GM23338 (cell line): Measurements from ENCODE around the gene PDE12.

Source experiments
- CTCF ChIP-seq, 2 experiments: fragments of 200-600 bp in 1 of 2; sonication (generic) in 1 of 2; conservative IDR thresholded peaks; 2 replicates each; pipeline versions ENCODE4 v1.5.1 to v1.6.1; 2016 to 2017; ENCODE audit warnings: antibody characterized with exemption in 2 of 2, low read depth in 2 of 2, mild to moderate bottlenecking in 2 of 2, moderate library complexity in 1 of 2
- ETS1 ChIP-seq: IDR thresholded peaks from 2 replicates; pipeline ENCODE4 v1.6.1; 2016; ENCODE audit warnings: antibody characterized with exemption
- EZH2 ChIP-seq: fragments of 200-600 bp; sonication (generic); IDR thresholded peaks from one replicate; pipeline ENCODE4 v1.8.0; 2017; ENCODE audit warnings: antibody characterized with exemption, mild to moderate bottlenecking, low read depth; ENCODE audit not compliant: unreplicated experiment
- EZH2phosphoT487 ChIP-seq: fragments of 200-600 bp; sonication (generic); IDR thresholded peaks from one replicate; pipeline ENCODE4 v1.8.1; 2018; ENCODE audit warnings: antibody characterized with exemption; ENCODE audit not compliant: unreplicated experiment
- NANOG ChIP-seq: IDR thresholded peaks from 2 replicates; pipeline ENCODE4 v1.6.1; 2016; ENCODE audit warnings: antibody characterized with exemption, borderline replicate concordance
- POLR2AphosphoS5 ChIP-seq: IDR thresholded peaks from 2 replicates; pipeline ENCODE4 v1.6.1; 2016; ENCODE audit warnings: antibody characterized with exemption, low read depth
- REST ChIP-seq: IDR thresholded peaks from one replicate; pipeline ENCODE4 v1.6.1; 2018; ENCODE audit warnings: antibody characterized with exemption; ENCODE audit not compliant: unreplicated experiment

GRCh38 chr3:57556459-57557084 is 498 bp downstream of the PDE12 start:
- TF ChIP-seq CTCF (conservative IDR thresholded peaks at IDR 0.05; ENCODE audit: low read depth in 2 of 2) = no peak
- TF ChIP-seq EZH2phosphoT487 = no peak
- no peak for TF ChIP-seq POLR2AphosphoS5
- no peak for TF ChIP-seq REST
- no peak for TF ChIP-seq NANOG
- no peak for TF ChIP-seq ETS1
- no peak for TF ChIP-seq EZH2
